SK-N-SH (cell line): ENCODE measurements around the gene CELF2. TPM values are rescaled to one million over a fixed set of nuclear protein-coding genes. Genes with fewer than 3 reads are reported as not detected.

Experiments
- CTCF ChIA-PET: fragments of 300-600, 350-600 bp; formaldehyde crosslinking; extraction: SDS; loops from one replicate; lab custom pipeline; 2021; lab: Yijun Ruan, JAX
- POLR2A ChIA-PET: fragments of 350-600 bp; sonication (Branson Sonifier 250); formaldehyde crosslinking; extraction: SDS; loops from one replicate; lab custom pipeline; 2020; ENCODE audit warnings: antibody characterized with exemption, inconsistent platforms; lab: Yijun Ruan, JAX
- DNase-seq: peaks from one replicate; pipeline ENCODE4 v3.0.0; 2012
- H2AFZ ChIP-seq: fragments of 200-600 bp; sonication (generic); 2 replicates; pipeline ENCODE4 v1.8.1; 2016; ENCODE audit warnings: antibody characterized with exemption, mild to moderate bottlenecking, low read depth
- H3F3A ChIP-seq: fragments of 200-600 bp; sonication (generic); replicated peaks from 2 replicates; pipeline ENCODE3; 2016; ENCODE audit warnings: antibody characterized with exemption, mild to moderate bottlenecking; ENCODE audit not compliant: insufficient read depth
- H3K27ac ChIP-seq, 2 experiments: fragments of 200-500 bp in 1 of 2; fragments of 200-600 bp in 1 of 2; sonication (Bioruptor generic) in 1 of 2; sonication (generic), shearing (Covaris generic) in 1 of 2; 2 replicates each; pipeline versions ENCODE4 v1.5.1 to v1.6.1; 2014 to 2016; ENCODE audit warnings: low read depth in 2 of 2, inconsistent platforms in 1 of 2, low read length in 1 of 2, mild to moderate bottlenecking in 1 of 2, mixed read lengths in 1 of 2
- H3K27me3 ChIP-seq: fragments of 200-600 bp; sonication (generic), shearing (Covaris generic); 2 replicates; pipeline ENCODE4 v1.6.1; 2016; ENCODE audit warnings: mixed run types; ENCODE audit not compliant: insufficient read depth
- H3K36me3 ChIP-seq, 2 experiments: fragments of 200-500 bp in 1 of 2; fragments of 200-600 bp in 1 of 2; sonication (Bioruptor generic) in 1 of 2; sonication (generic) in 1 of 2; replicated peaks in 1 of 2; 2 replicates each; pipeline versions ENCODE3 to v1.5.1; 2014 to 2016; ENCODE audit warnings: low read length in 1 of 2, mild to moderate bottlenecking in 1 of 2; ENCODE audit not compliant: insufficient read depth in 2 of 2, control insufficient read depth in 1 of 2
- H3K4me1 ChIP-seq, 2 experiments: fragments of 200-500 bp in 1 of 2; fragments of 200-600 bp in 1 of 2; sonication (Bioruptor generic) in 1 of 2; sonication (generic), shearing (Covaris generic) in 1 of 2; 2 replicates each; pipeline versions ENCODE4 v1.5.1 to v1.6.1; 2014 to 2016; ENCODE audit warnings: low read depth in 1 of 2, low read length in 1 of 2, mixed run types in 1 of 2; ENCODE audit not compliant: insufficient read depth in 2 of 2, control insufficient read depth in 1 of 2
- H3K4me2 ChIP-seq: fragments of 200-600 bp; sonication (generic), shearing (Covaris generic); 2 replicates; pipeline ENCODE4 v1.6.1; 2017; ENCODE audit warnings: mixed run types
- H3K4me3 ChIP-seq, 2 experiments: fragments of 200-500 bp in 1 of 2; fragments of 200-600 bp in 1 of 2; sonication (Bioruptor generic) in 1 of 2; sonication (generic), shearing (Covaris generic) in 1 of 2; 2 replicates each; pipeline versions ENCODE4 v1.5.1 to v1.8.1; 2014 to 2016; ENCODE audit warnings: low read depth in 2 of 2, inconsistent platforms in 1 of 2, low read length in 1 of 2, mild to moderate bottlenecking in 1 of 2, mixed read lengths in 1 of 2, moderate library complexity in 1 of 2
- H3K79me2 ChIP-seq: fragments of 200-600 bp; sonication (generic); 2 replicates; pipeline ENCODE4 v1.8.1; 2017; ENCODE audit warnings: mild to moderate bottlenecking; ENCODE audit not compliant: insufficient read depth
- H3K9ac ChIP-seq: fragments of 200-600 bp; sonication (generic); 2 replicates; pipeline ENCODE4 v1.6.1; 2017; ENCODE audit warnings: mixed run types
- H3K9me2 ChIP-seq: fragments of 200-600 bp; sonication (generic); 2 replicates; pipeline ENCODE4 v1.6.1; 2017; ENCODE audit warnings: mixed run types
- H3K9me3 ChIP-seq: fragments of 200-600 bp; sonication (generic); 2 replicates; pipeline ENCODE4 v1.6.1; 2017; ENCODE audit warnings: mixed run types, mild to moderate bottlenecking, moderate library complexity
- H4K20me1 ChIP-seq: fragments of 200-600 bp; sonication (generic); 2 replicates; pipeline ENCODE4 v1.6.1; 2017; ENCODE audit warnings: mild to moderate bottlenecking, mixed run types; ENCODE audit not compliant: insufficient read depth
- FOXJ3 ChIP-seq: sonication (generic); formaldehyde crosslinking; IDR thresholded peaks from 2 replicates; pipeline ENCODE4 v1.5.1; 2020; ENCODE audit warnings: mild to moderate bottlenecking, missing genetic modification reagents
- FOXM1 ChIP-seq: IDR thresholded peaks from 2 replicates; pipeline ENCODE4 v1.4.0; 2012; ENCODE audit warnings: low read depth, mild to moderate bottlenecking
- GABPA ChIP-seq: IDR thresholded peaks from 2 replicates; pipeline ENCODE4 v1.4.0; 2012; ENCODE audit warnings: low read depth, mild to moderate bottlenecking
- GATA2 ChIP-seq: sonication (generic); formaldehyde crosslinking; IDR thresholded peaks from 2 replicates; pipeline ENCODE4 v1.5.0; 2020; ENCODE audit warnings: mild to moderate bottlenecking, missing genetic modification reagents
- JUND ChIP-seq: IDR thresholded peaks from 2 replicates; pipeline ENCODE4 v1.4.0; 2012
- MEF2A ChIP-seq: IDR thresholded peaks from 2 replicates; pipeline ENCODE4 v1.4.0; 2012; ENCODE audit warnings: low read depth, borderline replicate concordance
- RFX5 ChIP-seq: IDR thresholded peaks from 2 replicates; pipeline ENCODE4 v1.6.1; 2012; ENCODE audit warnings: mild to moderate bottlenecking, improper control_type of control experiment, low read length
- RXRA ChIP-seq: IDR thresholded peaks from 2 replicates; pipeline ENCODE4 v1.4.0; 2012; ENCODE audit warnings: low read depth, mild to moderate bottlenecking, borderline replicate concordance
- SIN3A ChIP-seq: IDR thresholded peaks from 2 replicates; pipeline ENCODE4 v1.6.1; 2012; ENCODE audit warnings: low read depth, mild to moderate bottlenecking, low read length, moderate library complexity, borderline replicate concordance
- TAF1 ChIP-seq: IDR thresholded peaks from 2 replicates; pipeline ENCODE4 v1.6.1; 2012; ENCODE audit warnings: low read depth, mild to moderate bottlenecking, low read length, moderate library complexity, borderline replicate concordance
- WGBS: methylation state at CpG from one replicate; pipeline ENCODE4 v1.1.6; 2017; ENCODE audit warnings: low lambda C conversion rate; 5-methylcytosine and 5-hydroxymethylcytosine counted together
- polyA plus RNA-seq, 3 experiments: library from polyadenylated mRNA; depleted of rRNA; stranded (reverse); fragments of >200 nt; gene quantifications; 2 replicates each; pipeline ENCODE4 v1.2.3, GENCODE V29; 2012
- TF ChIP-seq, protein P1 (sequence below): IDR thresholded peaks from 2 replicates; pipeline ENCODE4; 2012

The CELF2 gene
- polyA plus RNA-seq, 1 of the 3 experiments (the other 2 are of a cell fraction) = 0.03 TPM

DNA sequence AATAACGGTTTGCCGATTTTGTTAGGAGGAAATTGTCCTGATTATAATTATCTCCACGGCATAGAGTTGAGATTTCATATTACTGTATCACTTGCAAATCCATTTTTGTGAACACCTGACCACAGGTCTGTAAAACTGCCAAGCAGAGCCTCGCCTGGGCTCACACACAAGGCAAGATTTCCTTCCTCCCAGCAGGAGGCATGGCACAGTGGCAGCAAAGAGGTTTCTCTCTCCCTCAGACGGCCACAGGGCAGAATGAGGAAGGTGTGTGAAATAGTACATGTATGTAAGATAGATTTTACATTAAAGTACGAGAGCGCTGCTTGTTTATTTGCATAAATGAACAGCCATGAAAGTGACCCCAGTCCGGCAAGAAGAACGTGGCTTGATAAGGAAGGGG is 130.1 kb downstream of the CELF2 start:
- Histone ChIP-seq H3K9me3 (no peaks in the 10 kb centered on the region), H3K4me2 (no peak overlapping the region), H2AFZ (no peak overlapping the region), H3K4me3 (no peak overlapping the region), H3K9ac (no peak overlapping the region), H3K4me1 (peaks cover 0 to 10% of the 10 kb centered on the region in 2 experiments; a peak in 2 of 4 replicates), H3K36me3 (no peaks in the 10 kb centered on the region), H4K20me1 (no peaks in the 10 kb centered on the region), H3K9me2 (no peaks in the 10 kb centered on the region), H3F3A (no peaks in the 10 kb centered on the region)
- POLR2A ChIA-PET = no interaction called here
- WGBS = 29% methylated on average over 9 of the region's 9 CpGs
- no peak for DNase-seq
- TF ChIP-seq JUND = no peak
- no peak for TF ChIP-seq GABPA
- no peak for TF ChIP-seq MEF2A
- no peak for TF ChIP-seq FOXJ3
- TF ChIP-seq RXRA = no peak
- TF ChIP-seq, all 33 proteins: peak for 0
- Histone ChIP-seq H3K79me2 (no peaks in the 10 kb centered on the region), H3K27ac (no peak overlapping the region), H3K27me3 (no peaks in the 10 kb centered on the region)
- CTCF ChIA-PET = interaction anchor here (1.1 kb wide), 1 partner anchor 16 kb away, joined by 3 read pairs; no protein-coding TSS in a partner anchor

DNA sequence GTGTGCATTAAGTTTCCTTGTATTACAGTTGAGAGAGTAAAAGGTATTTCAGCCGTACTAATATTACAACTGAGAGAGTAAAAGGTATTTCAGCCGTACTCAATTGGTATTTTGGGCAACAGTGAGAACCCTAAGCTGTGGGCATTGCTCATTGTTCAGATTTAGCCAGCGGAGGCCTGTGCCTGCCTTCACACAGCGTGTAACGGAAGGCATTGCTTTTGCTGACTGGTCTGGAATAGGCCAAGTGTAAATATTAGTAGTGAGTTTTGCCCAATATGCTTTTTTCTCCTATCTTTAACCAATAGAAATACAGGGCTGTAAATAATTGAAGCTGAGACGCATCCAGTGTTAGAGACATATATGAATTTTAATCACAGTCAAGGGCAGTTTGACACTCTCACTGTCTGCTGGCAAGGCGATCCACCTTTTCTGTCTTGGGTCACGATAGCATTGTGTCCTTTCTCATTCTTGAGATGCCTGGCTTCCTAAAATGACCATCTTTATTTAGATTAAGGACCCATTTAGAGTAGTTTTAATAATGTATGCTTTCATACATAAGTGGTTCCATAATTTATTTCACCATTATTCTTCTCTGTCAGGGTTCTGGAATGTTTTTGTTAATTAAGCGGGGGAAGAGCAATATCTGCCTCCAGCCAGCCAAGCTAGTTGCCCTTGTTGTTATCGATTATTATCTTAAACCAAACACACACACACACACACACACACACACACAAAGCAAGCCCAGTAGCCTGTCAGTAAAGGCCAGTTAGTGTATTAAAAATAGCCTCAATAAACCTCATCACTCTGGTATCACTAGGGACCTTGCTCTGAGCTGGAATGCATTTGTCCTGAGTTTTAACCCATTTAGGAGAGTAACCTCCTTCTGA is 130.7 kb downstream of the CELF2 start:
- H3K79me2 ChIP-seq = no peaks in the 10 kb centered on the region
- no peak overlapping the region for H3K27ac ChIP-seq
- H3K27me3 ChIP-seq = no peaks in the 10 kb centered on the region
- peaks cover 0 to 10% of the 10 kb centered on the region in 2 experiments; a peak in 2 of 4 replicates for H3K4me1 ChIP-seq
- no peaks in the 10 kb centered on the region for H3K36me3 ChIP-seq
- no peak for DNase-seq
- no peaks in the 10 kb centered on the region for H3K9me3 ChIP-seq
- ChIA-PET CTCF (no interaction called here), POLR2A (no interaction called here)
- H3K4me3 ChIP-seq = no peak overlapping the region
- no peak overlapping the region for H3K4me2 ChIP-seq
- no peaks in the 10 kb centered on the region for H4K20me1 ChIP-seq
- H3K9ac ChIP-seq = no peak overlapping the region
- no peaks in the 10 kb centered on the region for H3F3A ChIP-seq
- 31% methylated on average over 10 of the region's 10 CpGs for WGBS
- H2AFZ ChIP-seq = no peak overlapping the region
- TF ChIP-seq FOXJ3 = no peak
- no peak for TF ChIP-seq SIN3A
- TF ChIP-seq JUND = no peak
- no peak for TF ChIP-seq GABPA
- TF ChIP-seq FOXM1 = no peak
- no peak for TF ChIP-seq TAF1
- TF ChIP-seq, protein P1, sequence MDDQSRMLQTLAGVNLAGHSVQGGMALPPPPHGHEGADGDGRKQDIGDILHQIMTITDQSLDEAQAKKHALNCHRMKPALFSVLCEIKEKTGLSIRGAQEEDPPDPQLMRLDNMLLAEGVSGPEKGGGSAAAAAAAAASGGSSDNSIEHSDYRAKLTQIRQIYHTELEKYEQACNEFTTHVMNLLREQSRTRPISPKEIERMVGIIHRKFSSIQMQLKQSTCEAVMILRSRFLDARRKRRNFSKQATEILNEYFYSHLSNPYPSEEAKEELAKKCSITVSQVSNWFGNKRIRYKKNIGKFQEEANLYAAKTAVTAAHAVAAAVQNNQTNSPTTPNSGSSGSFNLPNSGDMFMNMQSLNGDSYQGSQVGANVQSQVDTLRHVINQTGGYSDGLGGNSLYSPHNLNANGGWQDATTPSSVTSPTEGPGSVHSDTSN = no peak
- TF ChIP-seq RXRA = no peak
- TF ChIP-seq GATA2 (CRISPR knock-in tag) = no peak
- TF ChIP-seq RFX5 = no peak
- TF ChIP-seq, all 33 proteins: peak for 0
- H3K9me2 ChIP-seq = no peaks in the 10 kb centered on the region
